Prostate gland (tissue), 2 donors: ENCODE measurements around the gene HIBADH.

ENCODE experiments used
- CTCF ChIP-seq, 4 experiments: fragments of 200-600 bp in 2 of 4; fragments of 450-650 bp in 2 of 4; sonication (generic) in 2 of 4; IDR thresholded peaks; 1 replicate in 3 of 4; 2 replicates in 1 of 4; pipeline ENCODE4 v1.5.1; 2016 to 2019; ENCODE audit warnings: antibody characterized with exemption in 4 of 4, mild to moderate bottlenecking in 2 of 4, moderate library complexity in 2 of 4
- POLR2AphosphoS5 ChIP-seq: sonication (generic); formaldehyde crosslinking; IDR thresholded peaks from one replicate; pipeline ENCODE4 v1.6.1; 2017; ENCODE audit warnings: antibody characterized with exemption

- TF ChIP-seq CTCF (IDR thresholded peaks at IDR 0.05) (no peak), POLR2AphosphoS5 (no peak)
Measured at GRCh38 chr7:27520815-27521790, 141.6 kb downstream of the HIBADH start.
